Tibial artery (tissue), 4 donors: ENCODE results near the gene SEMA3B.
"Not testable (repeated sequence)": the region's sequence is repeated elsewhere in the genome, so short reads cannot be mapped to it uniquely, and the experiment has no call there.

Experiments
- DNase-seq, 2 donors: peaks; one replicate each; pipeline ENCODE4 v3.0.0-alpha.2; 2019
- H3K27ac ChIP-seq, 2 donors: fragments of 200-600 bp; sonication (generic) in 1 of 2; 1 replicate in 1 of 2; 2 replicates in 1 of 2; pipeline ENCODE4 v1.5.1; 2018 to 2019; ENCODE audit warnings: mild to moderate bottlenecking in 1 of 2
- H3K27me3 ChIP-seq, 2 donors: fragments of 200-600 bp; sonication (generic) in 1 of 2; one replicate each; pipeline versions ENCODE4 v1.5.1 to v1.6.0; 2016 to 2019
- H3K36me3 ChIP-seq, 3 donors: fragments of 200-600 bp; sonication (generic) in 2 of 3; one replicate each; pipeline ENCODE4 v1.5.1; 2016 to 2019; ENCODE audit warnings: mild to moderate bottlenecking in 2 of 3
- H3K4me1 ChIP-seq, 4 donors: fragments of 200-600 bp; sonication (generic) in 2 of 4; 1 replicate in 3 of 4; 2 replicates in 1 of 4; pipeline ENCODE4 v1.5.1; 2016 to 2019
- H3K4me3 ChIP-seq, 2 donors: fragments of 200-600 bp; sonication (generic) in 1 of 2; 1 replicate in 1 of 2; 2 replicates in 1 of 2; pipeline ENCODE4 v1.5.1; 2018 to 2019; ENCODE audit warnings: mild to moderate bottlenecking in 2 of 2
- H3K9me3 ChIP-seq, 3 donors: fragments of 200-600 bp; sonication (generic) in 1 of 3; one replicate each; pipeline ENCODE4 v1.5.1; 2016 to 2019
- CTCF ChIP-seq, 2 experiments: fragments of 200-600 bp in 1 of 2; fragments of 450-650 bp in 1 of 2; IDR thresholded peaks; one replicate each; pipeline ENCODE4 v1.5.1; 2017 to 2019; ENCODE audit warnings: antibody characterized with exemption in 2 of 2, mild to moderate bottlenecking in 1 of 2, moderate library complexity in 1 of 2
- intact Hi-C: fragments of 100-400 bp; cut with DNase I; formaldehyde crosslinking; loops from one replicate; pipeline ENCODE4 v1.15.0; 2023; ENCODE audit warnings: low total_unique reads

Gene SEMA3B

GRCh38 chr3:50279255-50280016 lies 10.5 kb downstream of the SEMA3B start:
- Histone ChIP-seq H3K27ac (peak overlapping the region; percentile 9 to 60), H3K9me3 (no peaks in the 10 kb centered on the region), H3K4me1 (peaks cover 0 to 16% (median 12%) of the 10 kb centered on the region in 4 donors), H3K27me3 (no peaks in the 10 kb centered on the region), H3K36me3 (peaks cover 0 to 17% (median 0%) of the 10 kb centered on the region in 3 donors), H3K4me3 (no peak overlapping the region)
- intact Hi-C loops, result loop anchor here (5.0 to 10.0 kb wide), 2 partner anchors 37 to 155 kb away; no protein-coding TSS in a partner anchor
- no peak for DNase-seq
- no peak for TF ChIP-seq CTCF (IDR thresholded peaks at IDR 0.05)

- H3K36me3 ChIP-seq, result peaks cover 12 to 32% (median 23%) of the 10 kb centered on the region in 3 donors
- H3K27ac ChIP-seq, H3K9me3 ChIP-seq, H3K4me1 ChIP-seq, DNase-seq, intact Hi-C loops, H3K4me3 ChIP-seq, H3K27me3 ChIP-seq: not testable (repeated sequence)
Measured at GRCh38 chr3:50284121-50284520, 15.2 kb downstream of the SEMA3B start.

GRCh38 chr3:50286322-50287227 lies 17.6 kb downstream of the SEMA3B start:
- no peak for DNase-seq
- Histone ChIP-seq H3K27me3 (no peaks in the 10 kb centered on the region), H3K36me3 (peaks cover 18 to 47% (median 36%) of the 10 kb centered on the region in 3 donors), H3K27ac (no peak overlapping the region), H3K9me3 (no peaks in the 10 kb centered on the region), H3K4me3 (no peak overlapping the region), H3K4me1 (peaks cover 0 to 15% (median 9%) of the 10 kb centered on the region in 4 donors)
- intact Hi-C loops, result no loop called here
- no peak for TF ChIP-seq CTCF (IDR thresholded peaks at IDR 0.05)

- Histone ChIP-seq H3K27me3 (no peaks in the 10 kb centered on the region), H3K36me3 (peaks cover 18 to 47% (median 36%) of the 10 kb centered on the region in 3 donors), H3K9me3 (no peaks in the 10 kb centered on the region), H3K4me3 (no peak overlapping the region), H3K27ac (no peak overlapping the region), H3K4me1 (peaks cover 0 to 15% (median 11%) of the 10 kb centered on the region in 4 donors)
- TF ChIP-seq CTCF (IDR thresholded peaks at IDR 0.05), result no peak
- intact Hi-C loops, result no loop called here
- DNase-seq, result no peak
Measured at GRCh38 chr3:50287262-50287661, 18.3 kb downstream of the SEMA3B start.

- H3K36me3 ChIP-seq, result peaks cover 18 to 47% (median 36%) of the 10 kb centered on the region in 3 donors
- no peaks in the 10 kb centered on the region for H3K27me3 ChIP-seq
- TF ChIP-seq CTCF (IDR thresholded peaks at IDR 0.05), result no peak
- DNase-seq, result no peak
- H3K4me1 ChIP-seq, result peaks cover 0 to 25% (median 21%) of the 10 kb centered on the region in 4 donors
- intact Hi-C loops, result no loop called here
- no peak overlapping the region for H3K27ac ChIP-seq
- no peaks in the 10 kb centered on the region for H3K9me3 ChIP-seq
- no peak overlapping the region for H3K4me3 ChIP-seq
Measured at GRCh38 chr3:50288387-50289007, 19.6 kb downstream of the SEMA3B start.
